Measurements from ENCODE around the gene HSPG2. TPM values are rescaled to one million over a fixed set of nuclear protein-coding genes. Genes with fewer than 3 reads are reported as not detected.
A peak's percentile ranks its signal among the peaks of the same experiment; 100 is the strongest.
"Not testable (repeated sequence)": the region's sequence is repeated elsewhere in the genome, so short reads cannot be mapped to it uniquely, and the experiment has no call there.

Gene HSPG2
- total and polyA plus RNA-seq, 2 of the 8 experiments (the other 6 are each of a cell fraction or from before 2014, with no cell fraction given), result 17.8 to 111 TPM

DNA sequence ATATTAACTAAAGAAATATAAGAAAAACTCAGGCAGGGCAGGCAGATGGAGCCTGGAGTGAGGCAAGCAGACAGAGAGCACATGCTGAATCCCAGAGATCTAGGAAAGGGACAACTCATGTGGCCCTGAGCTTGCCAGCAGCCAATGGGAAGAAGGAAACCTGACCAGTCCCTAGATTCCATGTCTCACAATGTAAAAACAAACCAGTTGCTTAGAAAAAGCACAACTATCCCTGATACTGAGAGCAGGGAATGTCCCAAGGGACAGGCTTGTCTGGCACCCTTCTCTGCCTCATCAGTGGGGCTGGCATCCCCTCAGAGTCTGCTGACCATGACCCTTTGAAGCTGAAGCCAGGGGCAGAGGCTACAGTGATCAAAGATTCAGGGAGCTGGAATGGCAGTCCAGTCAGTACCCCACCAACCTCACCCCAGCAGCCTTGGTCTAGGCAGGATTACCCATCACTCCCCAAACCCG, 27.8 kb downstream of the HSPG2 start (continued):
- no peak for TF ChIP-seq JUN (IDR thresholded peaks at IDR 0.05; ENCODE audit: low read depth, low read length)
- TF ChIP-seq PHF8 (conservative IDR thresholded peaks at IDR 0.05; ENCODE audit: low read depth, low read length), result no peak

DNA sequence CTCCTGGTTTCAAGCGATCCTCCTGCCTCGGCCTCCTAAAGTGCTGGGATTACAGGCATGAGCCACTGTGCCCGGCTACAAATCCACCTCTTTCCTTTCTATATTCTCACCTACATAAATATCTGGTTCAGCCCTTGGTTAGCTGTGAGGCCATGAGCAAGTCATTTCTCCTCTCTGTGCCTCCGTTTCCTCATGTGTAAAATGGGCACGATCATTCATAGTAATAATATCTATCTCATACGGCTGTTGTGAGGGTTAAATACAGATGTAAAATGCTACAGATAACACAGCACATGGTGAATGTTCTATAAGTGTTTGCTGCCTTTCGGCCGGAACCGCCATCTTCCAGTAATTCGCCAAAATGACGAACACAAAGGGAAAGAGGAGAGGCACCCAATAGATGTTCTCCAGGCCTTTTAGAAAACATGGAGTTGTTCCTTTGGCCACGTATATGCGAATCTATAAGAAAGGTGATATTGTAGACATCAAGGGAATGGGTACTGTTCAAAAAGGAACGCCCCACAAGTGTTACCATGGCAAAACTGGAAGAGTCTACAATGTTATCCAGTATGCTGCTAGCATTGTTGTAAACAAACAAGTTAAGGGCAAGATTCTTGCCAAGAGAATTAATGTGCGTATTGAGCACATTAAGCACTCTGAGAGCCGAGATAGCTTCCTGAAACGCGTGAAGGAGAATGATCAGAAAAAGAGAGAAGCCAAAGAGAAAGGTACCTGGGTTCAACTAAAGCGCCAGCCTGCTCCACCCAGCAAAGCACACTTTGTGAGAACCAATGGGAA, 29.2 kb downstream of the HSPG2 start:
- 88% methylated on average over 19 of the region's 19 CpGs; no CpG with 5 or more reads in 1 of the 2 experiments for WGBS, 2 experiments (ENCODE audit: extremely low coverage in 1 of 2, insufficient coverage in 1 of 2, insufficient read length in 1 of 2, insufficient replicate concordance in 2 of 2, low coverage in 1 of 2, low lambda C conversion rate in 2 of 2, missing lambda C conversion rate in 1 of 2)
- POLR2A ChIA-PET (ENCODE audit: partially characterized antibody), result interaction anchor here (1.1 to 8.3 kb wide), 4 partner anchors 9 to 16 kb away, joined by 3 to 72 read pairs (median 4); no protein-coding TSS in a partner anchor
- H3K23me2 ChIP-seq (ENCODE audit: low read depth, low read length); H4K5ac ChIP-seq (ENCODE audit: insufficient read length, low read depth, low read length); H3K79me1 ChIP-seq (ENCODE audit: low read depth, low read length); H4K20me1 ChIP-seq (replicated peaks in 1 of 2; ENCODE audit: control insufficient read depth in 1 of 2, insufficient read depth in 2 of 2, low read length in 2 of 2); H3K4ac ChIP-seq (replicated peaks; ENCODE audit: insufficient read length, low read depth, low read length); H3K9me3 ChIP-seq (ENCODE audit: insufficient read depth in 2 of 2, low read depth in 1 of 2, low read length in 1 of 2); FAIRE-seq; H3K79me2 ChIP-seq (ENCODE audit: control insufficient read depth in 1 of 2, insufficient read depth in 2 of 2, low read length in 2 of 2); H3K4me3 ChIP-seq (ENCODE audit: extremely low read depth in 1 of 4, insufficient read depth in 2 of 4, low read depth in 3 of 4, low read length in 4 of 4); H2BK120ac ChIP-seq (replicated peaks; ENCODE audit: low read depth, low read length); H3K18ac ChIP-seq (ENCODE audit: extremely low read depth, low read length); DNase-seq (ENCODE audit: low read depth in 1 of 2, low spot score in 2 of 2); H3K56ac ChIP-seq (replicated peaks; ENCODE audit: insufficient read length, low read depth, low read length); H3K27ac ChIP-seq (ENCODE audit: low read depth, low read length); H3K14ac ChIP-seq (ENCODE audit: insufficient read length); H2BK15ac ChIP-seq (ENCODE audit: low read length); H3K23ac ChIP-seq (ENCODE audit: insufficient read length); H4K8ac ChIP-seq (ENCODE audit: extremely low read depth, insufficient read depth, low read length); H2BK5ac ChIP-seq (ENCODE audit: low read depth, low read length); H2AFZ ChIP-seq (ENCODE audit: low read length); H3K9ac ChIP-seq (replicated peaks in 1 of 4; ENCODE audit: extremely low read depth in 1 of 4, low read depth in 3 of 4, low read length in 3 of 4); H3K27me3 ChIP-seq (replicated peaks in 1 of 4; ENCODE audit: control insufficient read depth in 3 of 4, extremely low read depth in 1 of 4, insufficient read depth in 3 of 4, low read length in 3 of 4); H3K4me2 ChIP-seq (ENCODE audit: insufficient read depth in 1 of 2, low read depth in 2 of 2, low read length in 2 of 2); H4K91ac ChIP-seq (replicated peaks; ENCODE audit: insufficient read length, low read length); H2BK20ac ChIP-seq (ENCODE audit: low read length); H3K36me3 ChIP-seq (ENCODE audit: control insufficient read depth in 2 of 4, insufficient read depth in 4 of 4, low read length in 3 of 4); H2AK5ac ChIP-seq (ENCODE audit: low read depth, low read length): not testable (repeated sequence)
- Histone ChIP-seq H2BK12ac (ENCODE audit: low read depth, low read length) (0 out of 2 replicates have a peak overlapping the region, but pooled peaks have one; percentile 27), H3K4me1 (replicated peaks in 1 of 4; ENCODE audit: control insufficient read depth in 3 of 4, insufficient read depth in 4 of 4, low read length in 3 of 4) (peaks cover 7 to 30% (median 16%) of the 10 kb centered on the region in 4 experiments)
- CTCF ChIA-PET (ENCODE audit: partially characterized antibody), result interaction anchor here (0.6 kb wide), 3 partner anchors 56 to 1757 kb away, joined by 3 read pairs; no protein-coding TSS in a partner anchor
